NB4 (cell line): Measurements from ENCODE around the gene CFAP57.

Experiments
- CTCF ChIP-seq: IDR thresholded peaks from one replicate; pipeline ENCODE4 v1.5.1; 2012; ENCODE audit warnings: low read depth, low read length
- POLR2A ChIP-seq: IDR thresholded peaks from 2 replicates; pipeline ENCODE4 v1.6.1; 2011; ENCODE audit warnings: mild to moderate bottlenecking; ENCODE audit not compliant: insufficient read length; ENCODE audit errors: extremely low read depth
- TF ChIP-seq, protein P1 (sequence below): IDR thresholded peaks from 2 replicates; pipeline ENCODE4 v1.6.1; 2011; ENCODE audit warnings: low read depth, low read length

DNA sequence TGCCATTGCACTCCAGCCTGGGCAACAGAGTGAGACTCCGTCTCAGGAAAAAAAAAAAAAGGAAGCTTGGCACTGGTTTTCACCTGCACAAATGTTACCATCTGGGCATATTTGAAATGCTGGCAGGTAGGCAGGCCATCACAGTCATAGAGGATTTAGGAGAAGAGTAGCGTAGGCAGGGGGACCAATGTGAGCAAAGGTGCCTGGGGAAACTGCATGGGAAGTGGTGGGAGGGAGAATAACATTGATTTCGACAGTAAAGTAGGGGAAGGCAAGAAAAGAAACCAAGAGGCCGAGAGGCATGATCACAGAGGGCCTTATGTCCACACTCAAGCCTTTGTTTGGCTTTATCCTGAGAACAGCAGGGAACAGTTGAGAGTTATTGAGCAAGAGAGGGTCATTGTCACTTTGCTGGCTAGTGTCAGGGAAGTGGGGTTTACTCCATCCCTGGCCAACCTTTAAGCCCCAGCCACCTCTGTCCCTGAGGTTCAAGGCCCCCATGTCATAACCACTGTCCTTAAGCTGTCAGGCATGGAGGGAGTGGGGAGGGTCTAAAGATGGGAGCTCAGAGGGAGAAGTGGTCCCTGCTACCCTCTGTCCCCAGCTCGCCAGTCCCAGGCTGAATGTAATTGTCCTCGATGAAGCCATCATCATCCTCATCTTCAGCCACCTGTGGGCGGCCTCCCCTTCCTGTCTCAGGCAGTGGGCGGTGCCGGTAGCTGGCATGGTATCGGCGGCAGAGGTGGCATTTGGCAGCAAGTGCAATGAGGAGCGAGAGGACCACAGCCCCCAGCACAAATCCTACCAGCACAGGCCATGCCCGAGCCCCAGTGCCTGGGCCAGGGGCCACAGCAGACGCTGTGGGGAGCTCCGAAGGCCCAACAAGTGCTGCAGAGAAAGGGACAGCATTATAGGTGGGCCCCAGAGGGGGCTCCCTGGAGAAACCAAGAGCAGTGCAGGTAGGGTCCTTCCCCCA lies 110.4 kb downstream of the CFAP57 start:
- no peak for TF ChIP-seq POLR2A
- TF ChIP-seq CTCF = no peak
- TF ChIP-seq, protein P1, sequence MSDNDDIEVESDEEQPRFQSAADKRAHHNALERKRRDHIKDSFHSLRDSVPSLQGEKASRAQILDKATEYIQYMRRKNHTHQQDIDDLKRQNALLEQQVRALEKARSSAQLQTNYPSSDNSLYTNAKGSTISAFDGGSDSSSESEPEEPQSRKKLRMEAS = no peak
